ENCODE data around the gene PCDH9. TPM values are rescaled to one million over a fixed set of nuclear protein-coding genes. Genes with fewer than 3 reads are reported as not detected.

PCDH9 gene
- total and polyA plus RNA-seq, 7 donors, result under 0.01 to 15.7 (median 8.7) TPM; not detected in 1

GRCh38 chr13:66543780-66544179, 686.4 kb downstream of the PCDH9 start:
- intact Hi-C loops (cut with DNase I), result no loop called here
- 43 to 70% methylated on average over 1 of the region's 1 CpG for WGBS, 2 donors

DNA sequence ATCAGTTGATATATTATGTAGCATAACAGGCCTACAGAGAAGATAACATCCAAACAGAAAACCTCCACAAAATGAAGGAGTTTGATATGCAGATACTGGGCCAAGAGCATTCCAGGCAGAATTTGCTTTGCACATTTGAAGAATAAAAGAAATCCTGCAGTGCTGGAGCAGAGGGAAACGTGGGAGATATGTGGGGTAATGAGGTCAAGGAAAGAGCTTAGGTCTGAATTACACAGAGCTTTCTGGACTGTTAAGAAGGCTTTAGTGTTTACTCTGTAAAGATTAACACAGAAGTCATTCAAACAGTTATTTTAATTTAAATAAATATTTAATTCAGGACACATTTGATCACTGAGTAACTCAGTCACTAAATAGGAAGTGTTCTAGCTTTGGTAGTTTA, 692.7 kb downstream of the PCDH9 start:
- Histone ChIP-seq H3K9me3 (no peaks in the 10 kb centered on the region), H3K27ac (no peak overlapping the region), H3K4me3 (no peak overlapping the region), H3K36me3 (no peaks in the 10 kb centered on the region), H3K4me1 (no peaks in the 10 kb centered on the region), H3K27me3 (no peaks in the 10 kb centered on the region)
- intact Hi-C loops (cut with DNase I), result no loop called here
- no peak for DNase-seq
- WGBS, 2 donors, result 31 to 56% methylated on average over 1 of the region's 1 CpG
- TF ChIP-seq, protein P1, sequence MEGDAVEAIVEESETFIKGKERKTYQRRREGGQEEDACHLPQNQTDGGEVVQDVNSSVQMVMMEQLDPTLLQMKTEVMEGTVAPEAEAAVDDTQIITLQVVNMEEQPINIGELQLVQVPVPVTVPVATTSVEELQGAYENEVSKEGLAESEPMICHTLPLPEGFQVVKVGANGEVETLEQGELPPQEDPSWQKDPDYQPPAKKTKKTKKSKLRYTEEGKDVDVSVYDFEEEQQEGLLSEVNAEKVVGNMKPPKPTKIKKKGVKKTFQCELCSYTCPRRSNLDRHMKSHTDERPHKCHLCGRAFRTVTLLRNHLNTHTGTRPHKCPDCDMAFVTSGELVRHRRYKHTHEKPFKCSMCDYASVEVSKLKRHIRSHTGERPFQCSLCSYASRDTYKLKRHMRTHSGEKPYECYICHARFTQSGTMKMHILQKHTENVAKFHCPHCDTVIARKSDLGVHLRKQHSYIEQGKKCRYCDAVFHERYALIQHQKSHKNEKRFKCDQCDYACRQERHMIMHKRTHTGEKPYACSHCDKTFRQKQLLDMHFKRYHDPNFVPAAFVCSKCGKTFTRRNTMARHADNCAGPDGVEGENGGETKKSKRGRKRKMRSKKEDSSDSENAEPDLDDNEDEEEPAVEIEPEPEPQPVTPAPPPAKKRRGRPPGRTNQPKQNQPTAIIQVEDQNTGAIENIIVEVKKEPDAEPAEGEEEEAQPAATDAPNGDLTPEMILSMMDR (IDR thresholded peaks at IDR 0.05), result no peak
- no peak for TF ChIP-seq POLR2A (IDR thresholded peaks at IDR 0.05)
- no peak for TF ChIP-seq POLR2AphosphoS5 (IDR thresholded peaks at IDR 0.05)
- no peak for TF ChIP-seq EP300 (IDR thresholded peaks at IDR 0.05)

More at GRCh38 chr13:66543780-66544179, 686.4 kb downstream of the PCDH9 start:
- no peak overlapping the region for H3K4me3 ChIP-seq
- no peaks in the 10 kb centered on the region for H3K4me1 ChIP-seq
- no peaks in the 10 kb centered on the region for H3K27me3 ChIP-seq
- H3K36me3 ChIP-seq, result no peaks in the 10 kb centered on the region
- H3K27ac ChIP-seq, result no peak overlapping the region
- no peaks in the 10 kb centered on the region for H3K9me3 ChIP-seq
- DNase-seq, result no peak
- TF ChIP-seq POLR2A (IDR thresholded peaks at IDR 0.05) (no peak), EP300 (IDR thresholded peaks at IDR 0.05) (no peak), POLR2AphosphoS5 (IDR thresholded peaks at IDR 0.05) (no peak)
- TF ChIP-seq, protein P1 (IDR thresholded peaks at IDR 0.05), result no peak

- Histone ChIP-seq H3K36me3 (no peaks in the 10 kb centered on the region), H3K27ac (no peak overlapping the region), H3K9me3 (no peaks in the 10 kb centered on the region), H3K4me3 (no peak overlapping the region), H3K4me1 (no peaks in the 10 kb centered on the region), H3K27me3 (no peaks in the 10 kb centered on the region)
- TF ChIP-seq POLR2AphosphoS5 (IDR thresholded peaks at IDR 0.05) (no peak), EP300 (IDR thresholded peaks at IDR 0.05) (no peak)
- DNase-seq, result no peak
- intact Hi-C loops (cut with DNase I), result no loop called here
- 54 to 69% methylated on average over 3 of the region's 3 CpGs for WGBS, 2 donors
Observed at GRCh38 chr13:66536746-66537145, 693.4 kb downstream of the PCDH9 start.

DNA sequence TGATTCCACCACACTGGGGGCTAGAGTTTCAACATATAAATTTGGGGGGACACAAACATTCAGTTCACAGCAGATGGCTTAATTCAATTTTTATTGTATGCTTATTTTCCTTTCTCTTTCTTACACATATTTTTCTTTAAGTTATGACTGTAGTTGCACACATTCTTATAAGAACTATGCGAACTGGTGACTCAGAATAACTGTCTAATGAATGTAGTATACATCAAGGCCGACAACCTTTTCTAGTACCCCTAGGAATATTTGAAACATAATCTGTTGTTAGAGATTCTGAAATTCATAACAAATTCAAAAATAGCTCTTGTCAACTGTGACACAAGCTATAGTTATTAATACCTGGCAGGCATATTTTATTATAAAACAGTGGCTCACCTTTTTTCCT, 695.6 kb downstream of the PCDH9 start:
- H3K36me3 ChIP-seq, result no peaks in the 10 kb centered on the region
- 90 to 91% methylated on average over 2 of the region's 2 CpGs for WGBS, 2 donors
- intact Hi-C loops (cut with DNase I), result no loop called here

GRCh38 chr13:66532845-66533244, 697.3 kb downstream of the PCDH9 start:
- Histone ChIP-seq H3K27ac (no peak overlapping the region), H3K27me3 (no peaks in the 10 kb centered on the region), H3K36me3 (no peaks in the 10 kb centered on the region), H3K9me3 (no peaks in the 10 kb centered on the region), H3K4me3 (no peak overlapping the region), H3K4me1 (no peaks in the 10 kb centered on the region)
- intact Hi-C loops (cut with DNase I), result no loop called here
- 85 to 90% methylated on average over 5 of the region's 5 CpGs for whole genome bisulfite sequencing, 2 donors
- DNase-seq, result no peak
- TF ChIP-seq POLR2A (IDR thresholded peaks at IDR 0.05) (no peak), POLR2AphosphoS5 (IDR thresholded peaks at IDR 0.05) (no peak), EP300 (IDR thresholded peaks at IDR 0.05) (no peak)
- TF ChIP-seq, protein P1 (IDR thresholded peaks at IDR 0.05), result no peak

More for the DNA sequence above, 695.6 kb downstream of the PCDH9 start:
- TF ChIP-seq POLR2AphosphoS5 (IDR thresholded peaks at IDR 0.05) (no peak), EP300 (IDR thresholded peaks at IDR 0.05) (no peak), POLR2A (IDR thresholded peaks at IDR 0.05) (no peak)
- TF ChIP-seq, protein P1 (IDR thresholded peaks at IDR 0.05), result no peak
- no peak overlapping the region for H3K27ac ChIP-seq
- no peaks in the 10 kb centered on the region for H3K4me1 ChIP-seq
- no peak overlapping the region for H3K4me3 ChIP-seq
- H3K27me3 ChIP-seq, result no peaks in the 10 kb centered on the region
- no peaks in the 10 kb centered on the region for H3K9me3 ChIP-seq
- DNase-seq, result no peak
